ENCODE results near the gene ZC3H18.

- no peak for TF ChIP-seq CTCF (IDR thresholded peaks at IDR 0.05)
- no peak for TF ChIP-seq POLR2A (IDR thresholded peaks at IDR 0.05)
These were observed 4.0 kb upstream of the ZC3H18 start for GRCh38 chr16:88566158-88566557.
